ENCODE data around the gene RPS6KA1.

RPS6KA1 gene

GRCh38 chr1:26533951-26534509, 4.5 kb downstream of the RPS6KA1 start:
- no peak for DNase-seq

- no peak for DNase-seq
These were observed 5.6 kb downstream of the RPS6KA1 start for GRCh38 chr1:26535201-26535600.

GRCh38 chr1:26536081-26536480, 6.5 kb downstream of the RPS6KA1 start:
- no peak for DNase-seq

GRCh38 chr1:26536521-26536920, 7.0 kb downstream of the RPS6KA1 start:
- no peak for DNase-seq

GRCh38 chr1:26537951-26538352, 8.4 kb downstream of the RPS6KA1 start:
- peak; percentile 89 for DNase-seq

GRCh38 chr1:26538480-26539412, 9.2 kb downstream of the RPS6KA1 start:
- DNase-seq, result peak; percentile 64

- no peak for DNase-seq
These were observed 10.2 kb downstream of the RPS6KA1 start for GRCh38 chr1:26539722-26540121.

- DNase-seq, result no peak
These were observed 10.8 kb downstream of the RPS6KA1 start for GRCh38 chr1:26540351-26540750.

- no peak for DNase-seq
These were observed 11.9 kb downstream of the RPS6KA1 start for GRCh38 chr1:26541431-26541815.

- DNase-seq, result peak; percentile 100
These were observed 12.5 kb downstream of the RPS6KA1 start for GRCh38 chr1:26541816-26542711.

- peak; percentile 67 for DNase-seq
These were observed 13.3 kb downstream of the RPS6KA1 start for GRCh38 chr1:26542771-26543451.

GRCh38 chr1:26543462-26543861, 13.9 kb downstream of the RPS6KA1 start:
- no peak for DNase-seq

GRCh38 chr1:26544126-26544525, 14.6 kb downstream of the RPS6KA1 start:
- no peak for DNase-seq

- DNase-seq, result no peak
These were observed 16.4 kb downstream of the RPS6KA1 start for GRCh38 chr1:26545969-26546323.

GRCh38 chr1:26546375-26546774, 16.8 kb downstream of the RPS6KA1 start:
- no peak for DNase-seq

- no peak for DNase-seq
These were observed 17.3 kb downstream of the RPS6KA1 start for GRCh38 chr1:26546819-26547218.

- DNase-seq, result no peak
These were observed 19.3 kb downstream of the RPS6KA1 start for GRCh38 chr1:26548841-26549240.

- DNase-seq, result no peak
These were observed 21.4 kb downstream of the RPS6KA1 start for GRCh38 chr1:26550946-26551345.

GRCh38 chr1:26552720-26553119, 23.2 kb downstream of the RPS6KA1 start:
- DNase-seq, result no peak

- DNase-seq, result peak; percentile 85
These were observed 24.6 kb downstream of the RPS6KA1 start for GRCh38 chr1:26553942-26554682.

- no peak for DNase-seq
These were observed 25.2 kb downstream of the RPS6KA1 start for GRCh38 chr1:26554781-26555180.

GRCh38 chr1:26555550-26555981, 26.0 kb downstream of the RPS6KA1 start:
- DNase-seq, result peak; percentile 82
